A673 (cell line): ENCODE results near the gene KRT81. TPM values are rescaled to one million over a fixed set of nuclear protein-coding genes. Genes with fewer than 3 reads are reported as not detected.

Experiments used
- BruUV-seq: library from RNA; stranded (reverse); fragments of 400-500 nt; replicated peaks from 2 replicates; lab custom pipeline; 2021; lab: Mats Ljungman, UMichigan
- CTCF ChIA-PET: fragments of 300-600 bp; sonication (Branson Sonifier 250); formaldehyde crosslinking; loops from one replicate; lab custom pipeline; 2022; ENCODE audit warnings: antibody characterized with exemption; lab: Charles Lee
- POLR2A ChIA-PET: fragments of 300-600 bp; sonication (Branson Sonifier 250); formaldehyde crosslinking; loops from one replicate; lab custom pipeline; 2022; ENCODE audit warnings: antibody characterized with exemption; ENCODE audit not compliant: low non-redundant PET; lab: Charles Lee
- DNase-seq: peaks from one replicate; pipeline ENCODE4 v3.0.0-alpha.2; 2015; ENCODE audit warnings: low spot score
- H3K27ac ChIP-seq: fragments of 200-600 bp; sonication (generic); 2 replicates; pipeline ENCODE4 v1.5.1; 2016; ENCODE audit warnings: mixed run types, low read depth, mild to moderate bottlenecking, mixed read lengths, antibody characterized with exemption, low read length; ENCODE audit not compliant: poor library complexity, severe bottlenecking
- H3K27me3 ChIP-seq: fragments of 200-600 bp; sonication (generic); replicated peaks from 2 replicates; pipeline ENCODE4 v1.6.1; 2017; ENCODE audit warnings: mixed run types, low read depth, mild to moderate bottlenecking, mixed read lengths, antibody characterized with exemption, low read length; ENCODE audit not compliant: insufficient read depth, poor library complexity
- H3K36me3 ChIP-seq: fragments of 200-600 bp; sonication (generic); 2 replicates; pipeline ENCODE4 v1.6.1; 2016; ENCODE audit warnings: mixed run types, mild to moderate bottlenecking, mixed read lengths, antibody characterized with exemption, low read length; ENCODE audit not compliant: insufficient read depth, poor library complexity, severe bottlenecking
- H3K4me1 ChIP-seq: fragments of 200-600 bp; sonication (generic); 2 replicates; pipeline ENCODE4 v1.6.1; 2017; ENCODE audit warnings: mixed run types, mild to moderate bottlenecking, mixed read lengths, antibody characterized with exemption, low read length; ENCODE audit not compliant: insufficient read depth, poor library complexity, severe bottlenecking
- H3K4me3 ChIP-seq: fragments of 200-600 bp; sonication (generic); 2 replicates; pipeline ENCODE4 v1.5.1; 2016; ENCODE audit warnings: low read depth, mixed run types, mild to moderate bottlenecking, mixed read lengths, low read length; ENCODE audit not compliant: poor library complexity, severe bottlenecking
- H3K9me3 ChIP-seq: fragments of 200-600 bp; sonication (generic); 2 replicates; pipeline ENCODE4 v1.6.1; 2016; ENCODE audit warnings: mixed run types, low read depth, mild to moderate bottlenecking, mixed read lengths, antibody characterized with exemption, low read length; ENCODE audit not compliant: poor library complexity, severe bottlenecking
- CTCF ChIP-seq: fragments of 300-800, 200-600 bp; sonication (generic); conservative IDR thresholded peaks from 2 replicates; pipeline ENCODE4 v1.5.1; 2017; ENCODE audit warnings: low read depth, mild to moderate bottlenecking, antibody characterized with exemption, low read length, moderate library complexity, mixed read lengths
- EZH2 ChIP-seq: fragments of 200-600 bp; sonication (generic); IDR thresholded peaks from 2 replicates; pipeline ENCODE4 v1.6.1; 2017; ENCODE audit warnings: borderline replicate concordance, low read depth, mild to moderate bottlenecking, mixed read lengths, antibody characterized with exemption, low read length; ENCODE audit not compliant: poor library complexity, severe bottlenecking
- intact Hi-C: fragments of 100-400 bp; cut with micrococcal nuclease; formaldehyde crosslinking; loops from one replicate; pipeline ENCODE4 v1.10.0; 2022; ENCODE audit not compliant: unreplicated experiment
- total RNA-seq: library from RNA; stranded (reverse); gene quantifications from 2 replicates; pipeline ENCODE4 v1.2.3, GENCODE V29; 2021

Gene KRT81
- total RNA-seq, 1 experiment from 2014 or later = 0.30 TPM

- no TSS peak for BruUV-seq
- TF ChIP-seq CTCF (no peak), EZH2 (no peak)
- no peak overlapping the region for H3K4me3 ChIP-seq
- intact Hi-C loops = no loop called here
- H3K9me3 ChIP-seq = no peaks in the 10 kb centered on the region
- ChIA-PET POLR2A (no interaction called here), CTCF (interaction anchor here (0.6 to 0.7 kb wide), 3 partner anchors 9 to 507 kb away, joined by 3 to 7 read pairs (median 3); no protein-coding TSS in a partner anchor)
- no peaks in the 10 kb centered on the region for H3K4me1 ChIP-seq
- H3K27ac ChIP-seq = no peak overlapping the region
- DNase-seq = no peak
- H3K27me3 ChIP-seq = no peaks in the 10 kb centered on the region
- H3K36me3 ChIP-seq = no peaks in the 10 kb centered on the region
These were observed 27.8 kb upstream of the KRT81 start for GRCh38 chr12:52319097-52319496.

GRCh38 chr12:52318241-52318990 is 27.1 kb upstream of the KRT81 start:
- no peaks in the 10 kb centered on the region for H3K27me3 ChIP-seq
- ChIA-PET CTCF (interaction anchor here (0.7 kb wide), 1 partner anchor 9 kb away, joined by 3 read pairs; no protein-coding TSS in a partner anchor), POLR2A (no interaction called here)
- DNase-seq = no peak
- no peaks in the 10 kb centered on the region for H3K36me3 ChIP-seq
- intact Hi-C loops = no loop called here
- H3K27ac ChIP-seq = no peak overlapping the region
- BruUV-seq = no TSS peak
- H3K4me1 ChIP-seq = no peaks in the 10 kb centered on the region
- H3K9me3 ChIP-seq = no peaks in the 10 kb centered on the region
- no peak overlapping the region for H3K4me3 ChIP-seq
- no peak for TF ChIP-seq CTCF
- no peak for TF ChIP-seq EZH2

- intact Hi-C loops = no loop called here
- TF ChIP-seq CTCF (no peak), EZH2 (no peak)
- BruUV-seq = no TSS peak
- no peak overlapping the region for H3K27ac ChIP-seq
- H3K9me3 ChIP-seq = no peaks in the 10 kb centered on the region
- DNase-seq = no peak
- ChIA-PET POLR2A (no interaction called here), CTCF (no interaction called here)
- H3K4me1 ChIP-seq = no peaks in the 10 kb centered on the region
- H3K4me3 ChIP-seq = no peak overlapping the region
- no peaks in the 10 kb centered on the region for H3K36me3 ChIP-seq
- H3K27me3 ChIP-seq = no peaks in the 10 kb centered on the region
These were observed 26.2 kb upstream of the KRT81 start for GRCh38 chr12:52317468-52318052.
